BJ (cell line): ENCODE results near the gene MROH9. TPM values are rescaled to one million over a fixed set of nuclear protein-coding genes. Genes with fewer than 3 reads are reported as not detected.

ENCODE experiments used
- CTCF ChIA-PET: fragments of 350-600 bp; formaldehyde crosslinking; extraction: SDS; loops from one replicate; lab custom pipeline; 2021; ENCODE audit warnings: antibody characterized with exemption, inconsistent platforms; lab: Yijun Ruan, JAX
- POLR2A ChIA-PET: fragments of 300-600 bp; sonication (Branson Sonifier 250); formaldehyde crosslinking; extraction: SDS; loops from one replicate; lab custom pipeline; 2021; ENCODE audit warnings: antibody characterized with exemption; lab: Charles Lee
- DNase-seq: peaks from one replicate; pipeline ENCODE4 v3.0.0-alpha.2; 2011; ENCODE audit warnings: low read depth
- H3K27me3 ChIP-seq: 2 replicates; pipeline ENCODE4 v1.6.0; 2011; ENCODE audit warnings: low read length; ENCODE audit not compliant: control insufficient read depth, insufficient read depth
- H3K36me3 ChIP-seq: 2 replicates; pipeline ENCODE4 v1.5.1; 2011; ENCODE audit warnings: low read length; ENCODE audit not compliant: control insufficient read depth, insufficient read depth
- H3K4me3 ChIP-seq: 2 replicates; pipeline ENCODE4 v1.5.1; 2011; ENCODE audit warnings: low read depth, mild to moderate bottlenecking, control low read depth, low read length
- CTCF ChIP-seq: IDR thresholded peaks from 2 replicates; pipeline ENCODE4 v1.5.1; 2011; ENCODE audit warnings: low read depth, mild to moderate bottlenecking, control low read depth, inconsistent platforms, low read length, moderate library complexity; ENCODE audit not compliant: insufficient read depth
- polyA plus RNA-seq: library from polyadenylated mRNA; depleted of rRNA; stranded (reverse); fragments of >200 nt; gene quantifications from 2 replicates; pipeline ENCODE4 v1.2.3, GENCODE V29; 2011

MROH9 gene
- polyA plus RNA-seq, 1 experiment, result 0.10 TPM

- no peak for DNase-seq
- TF ChIP-seq CTCF, result no peak
- POLR2A ChIA-PET, result no interaction called here
- no peaks in the 10 kb centered on the region for H3K36me3 ChIP-seq
- H3K27me3 ChIP-seq, result no peaks in the 10 kb centered on the region
- CTCF ChIA-PET, result no interaction called here
- no peak overlapping the region for H3K4me3 ChIP-seq
Observed at GRCh38 chr1:171017426-171017825, 82.1 kb downstream of the MROH9 start.

GRCh38 chr1:171019971-171020370 is 84.6 kb downstream of the MROH9 start:
- H3K36me3 ChIP-seq, result no peaks in the 10 kb centered on the region
- H3K27me3 ChIP-seq, result no peaks in the 10 kb centered on the region
- DNase-seq, result no peak
- H3K4me3 ChIP-seq, result no peak overlapping the region
- ChIA-PET CTCF (no interaction called here), POLR2A (no interaction called here)
- TF ChIP-seq CTCF, result no peak

GRCh38 chr1:171032822-171033702 is 97.7 kb downstream of the MROH9 start:
- H3K36me3 ChIP-seq, result no peaks in the 10 kb centered on the region
- no peak for TF ChIP-seq CTCF
- POLR2A ChIA-PET, result no interaction called here
- DNase-seq, result no peak
- H3K4me3 ChIP-seq, result no peak overlapping the region
- H3K27me3 ChIP-seq, result no peaks in the 10 kb centered on the region
- CTCF ChIA-PET, result no interaction called here

GRCh38 chr1:171037626-171038025 is 102.3 kb downstream of the MROH9 start:
- ChIA-PET CTCF (no interaction called here), POLR2A (no interaction called here)
- no peaks in the 10 kb centered on the region for H3K36me3 ChIP-seq
- H3K4me3 ChIP-seq, result no peak overlapping the region
- no peak for TF ChIP-seq CTCF
- DNase-seq, result no peak
- no peaks in the 10 kb centered on the region for H3K27me3 ChIP-seq

GRCh38 chr1:171038284-171038683 is 103.0 kb downstream of the MROH9 start:
- TF ChIP-seq CTCF, result no peak
- no peak overlapping the region for H3K4me3 ChIP-seq
- DNase-seq, result no peak
- ChIA-PET CTCF (no interaction called here), POLR2A (no interaction called here)
- no peaks in the 10 kb centered on the region for H3K27me3 ChIP-seq
- no peaks in the 10 kb centered on the region for H3K36me3 ChIP-seq
